ENCODE results near the gene MAPK10.

GRCh38 chr4:86156531-86156930 is 203.3 kb downstream of the MAPK10 start:
- TF ChIP-seq CTCF (IDR thresholded peaks at IDR 0.05) (no peak), POLR2A (IDR thresholded peaks at IDR 0.05) (no peak)
